Activated CD8-positive, alpha-beta memory T cell treated with anti-CD3 and anti-CD28 coated beads, Interleukin-2, amount 50 U/mL, for 1 hour (primary cell): ENCODE measurements around the gene PLPP4.

Source experiments
- DNase-seq: peaks from one replicate; pipeline ENCODE4 v3.0.0-alpha.2; 2020; ENCODE audit errors: extremely low read depth

The PLPP4 gene

DNA sequence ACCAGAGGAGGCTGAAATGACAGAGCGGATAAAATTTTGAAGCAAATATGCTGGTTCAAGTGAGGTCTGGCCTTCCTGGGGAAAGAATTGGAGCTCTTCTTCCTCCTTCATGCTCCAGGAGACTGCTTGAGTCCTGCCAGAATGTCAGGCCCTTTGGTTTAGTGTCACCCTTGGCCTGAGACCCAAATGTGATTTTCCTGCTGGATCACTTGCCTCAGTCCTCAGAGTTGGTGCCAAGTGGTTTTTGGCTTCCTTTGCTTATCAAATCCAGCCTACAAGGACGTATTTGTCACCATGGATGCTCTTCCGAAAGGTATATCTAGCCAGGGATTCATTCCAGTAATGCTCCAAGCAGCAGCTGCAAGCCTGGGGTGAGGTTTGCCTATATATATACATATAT is 118.4 kb downstream of the PLPP4 start:
- no peak for DNase-seq

DNA sequence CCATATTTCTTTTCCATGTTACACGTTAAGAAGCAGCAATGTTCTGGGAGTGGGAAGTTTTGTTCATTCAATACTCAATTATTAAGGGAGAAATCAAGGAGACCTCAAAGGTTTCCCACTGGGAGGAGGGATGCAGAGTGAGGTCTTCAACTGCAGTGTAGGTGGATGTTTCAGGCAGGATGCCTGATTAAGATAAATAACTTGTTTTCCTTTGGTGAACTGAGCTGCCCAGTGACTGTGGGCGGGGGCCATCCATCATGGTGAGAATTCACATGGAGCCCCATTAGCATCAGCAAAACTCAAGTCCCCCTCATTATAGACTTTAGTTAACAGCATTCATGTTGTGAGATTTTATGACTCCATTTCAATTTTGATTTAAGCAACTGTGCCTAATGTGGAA is 121.1 kb downstream of the PLPP4 start:
- DNase-seq: no peak

DNA sequence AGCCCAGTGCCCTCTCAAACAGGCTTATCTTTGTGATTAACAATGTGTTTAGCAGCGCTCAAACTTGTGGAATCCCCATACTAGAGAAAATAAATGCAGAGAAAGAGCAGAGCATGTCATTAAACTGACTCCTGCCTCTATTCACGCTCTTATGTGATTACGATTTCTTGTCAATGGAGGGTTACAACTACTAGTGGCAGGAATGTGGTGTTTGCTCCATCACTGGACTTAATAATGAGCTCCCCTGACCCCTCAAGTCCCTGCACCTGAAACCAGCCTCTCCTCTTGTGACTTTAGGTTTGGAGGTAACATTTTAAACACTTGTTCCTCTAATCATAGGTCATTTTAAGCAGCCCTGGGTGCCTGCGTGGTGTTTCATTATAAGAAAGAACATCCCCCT is 121.9 kb downstream of the PLPP4 start:
- no peak for DNase-seq

GRCh38 chr10:120580918-120581895 is 124.2 kb downstream of the PLPP4 start:
- DNase-seq: no peak

DNA sequence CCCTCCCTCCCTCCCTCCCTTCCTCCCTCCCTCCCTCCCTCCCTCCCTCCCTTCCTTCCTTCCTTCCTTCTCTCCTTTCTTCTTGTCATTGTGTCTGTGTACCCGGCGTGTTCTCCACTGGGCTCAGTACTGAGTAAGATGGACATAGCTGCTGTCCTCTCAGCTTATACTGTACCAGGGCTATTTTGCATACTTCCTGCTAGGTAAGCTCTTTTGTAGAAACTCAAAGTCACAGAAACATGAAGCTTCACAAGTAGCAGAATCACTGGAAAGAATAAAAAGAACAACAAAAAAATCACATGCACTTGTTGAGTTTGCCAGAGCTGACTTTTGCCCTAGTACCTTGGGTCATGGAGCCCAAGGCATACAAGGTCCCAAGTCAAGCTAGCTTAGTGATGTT is 125.7 kb downstream of the PLPP4 start:
- no peak for DNase-seq

DNA sequence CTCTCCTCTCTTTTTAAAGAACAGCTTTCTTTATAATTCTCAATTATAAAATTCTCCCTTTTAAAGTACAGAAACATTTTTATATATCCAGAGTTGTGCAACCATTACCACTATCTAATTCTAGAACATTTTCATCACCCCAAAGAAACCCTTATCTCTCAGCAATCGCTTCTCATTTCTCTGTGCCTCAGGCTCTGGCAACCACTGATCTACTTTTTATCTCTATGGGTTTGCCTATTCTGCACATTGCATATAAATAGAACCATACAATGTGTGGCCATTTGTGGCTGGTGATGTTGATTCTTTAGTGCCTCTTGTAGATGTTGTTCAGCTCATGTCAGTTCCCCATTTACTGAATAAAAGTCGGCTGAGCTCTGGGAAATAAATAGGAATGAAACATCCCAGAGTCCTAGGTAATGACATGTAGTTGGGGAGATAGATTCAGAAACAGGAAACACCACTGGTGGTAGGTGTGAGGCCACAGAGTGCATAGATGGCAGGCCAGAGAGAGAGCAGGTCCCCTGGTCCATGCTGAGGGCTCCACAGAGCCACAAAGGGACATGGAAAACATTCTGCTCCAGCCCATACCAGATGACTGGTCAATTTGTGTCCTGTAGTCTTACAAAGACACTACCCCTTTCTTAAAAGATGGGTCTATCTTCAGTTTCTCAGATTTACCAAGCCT is 126.5 kb downstream of the PLPP4 start:
- no peak for DNase-seq

GRCh38 chr10:120584786-120585185 is 127.8 kb downstream of the PLPP4 start:
- no peak for DNase-seq

DNA sequence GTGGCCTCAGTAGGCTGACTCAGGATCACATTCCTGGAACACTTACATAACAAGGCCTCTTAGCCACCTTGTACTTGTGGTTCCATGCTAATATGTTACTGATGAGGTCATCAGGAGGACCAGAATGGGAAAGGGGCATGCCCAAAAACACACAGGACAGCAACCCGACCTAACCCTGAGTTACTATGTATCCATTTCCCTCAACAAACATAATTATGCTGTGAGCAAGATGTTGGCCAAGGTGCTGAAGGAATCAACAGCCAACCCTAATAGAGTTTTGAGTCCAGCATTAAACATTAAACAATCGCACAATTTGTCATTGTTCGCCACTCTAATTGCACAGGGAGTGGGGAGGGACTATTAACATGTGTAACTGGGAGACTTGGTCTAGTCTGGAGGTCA is 129.4 kb downstream of the PLPP4 start:
- no peak for DNase-seq

DNA sequence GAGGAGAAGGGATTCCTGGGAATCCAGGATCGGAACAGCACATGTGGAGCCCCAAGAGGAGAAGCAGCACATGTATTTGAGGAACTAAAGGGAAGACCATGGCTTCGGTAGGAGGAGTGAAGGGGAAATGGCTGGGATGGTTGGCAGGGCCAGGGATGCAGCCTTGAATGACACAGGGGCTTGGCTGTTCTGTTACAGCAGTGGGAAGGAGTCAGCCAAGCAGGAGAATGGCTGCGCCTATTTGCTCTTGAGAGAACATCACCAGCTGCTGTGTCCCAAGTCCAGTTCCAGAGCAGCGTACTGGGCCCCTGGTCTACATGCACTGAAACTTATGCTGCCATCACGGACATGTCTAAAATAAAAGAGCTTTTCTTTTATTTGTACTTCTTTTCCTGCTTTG is 130.0 kb downstream of the PLPP4 start:
- DNase-seq: no peak

- DNase-seq: no peak
Observed at GRCh38 chr10:120588311-120588710, 131.3 kb downstream of the PLPP4 start.

- DNase-seq: no peak
Observed at GRCh38 chr10:120593693-120594092, 136.7 kb downstream of the PLPP4 start.

DNA sequence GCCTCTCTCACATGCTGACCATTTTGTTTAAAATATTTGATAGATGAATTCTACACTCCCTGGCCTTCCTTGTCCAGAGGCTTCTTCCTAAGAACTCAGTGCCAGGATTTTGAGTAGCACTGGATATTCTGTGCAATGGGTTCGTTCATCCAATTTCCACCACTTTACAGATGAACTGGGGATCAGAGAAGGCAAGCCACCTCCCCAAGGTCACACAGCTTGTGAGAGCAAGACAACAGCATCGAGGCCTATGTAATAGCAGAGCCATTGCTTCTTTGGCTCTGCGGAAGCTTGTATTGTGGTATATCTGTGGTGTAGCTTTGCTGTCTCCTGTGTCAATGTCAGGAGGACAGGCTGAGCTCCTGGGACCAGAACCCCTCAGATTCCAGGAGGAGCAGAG is 140.9 kb downstream of the PLPP4 start:
- DNase-seq: no peak

DNA sequence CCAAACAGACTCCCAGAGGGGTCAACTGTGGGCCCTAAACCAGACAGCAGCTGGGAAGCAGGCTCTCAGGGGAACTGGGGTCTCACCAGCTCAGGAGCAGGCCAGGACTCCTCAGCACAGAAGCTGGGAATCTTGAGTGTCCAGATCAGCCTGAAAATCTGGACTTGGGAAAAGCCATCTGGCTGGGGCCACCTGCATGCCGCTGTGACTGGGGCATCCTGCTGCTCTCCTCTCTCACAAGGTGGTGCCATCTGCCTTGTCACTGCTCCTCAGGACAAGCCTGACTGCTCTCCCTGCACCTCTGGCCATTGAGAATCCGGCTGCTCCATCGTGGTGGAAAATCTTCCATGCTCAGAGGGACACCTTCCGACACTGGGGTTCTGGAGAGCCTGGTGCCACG is 141.4 kb downstream of the PLPP4 start:
- no peak for DNase-seq

DNA sequence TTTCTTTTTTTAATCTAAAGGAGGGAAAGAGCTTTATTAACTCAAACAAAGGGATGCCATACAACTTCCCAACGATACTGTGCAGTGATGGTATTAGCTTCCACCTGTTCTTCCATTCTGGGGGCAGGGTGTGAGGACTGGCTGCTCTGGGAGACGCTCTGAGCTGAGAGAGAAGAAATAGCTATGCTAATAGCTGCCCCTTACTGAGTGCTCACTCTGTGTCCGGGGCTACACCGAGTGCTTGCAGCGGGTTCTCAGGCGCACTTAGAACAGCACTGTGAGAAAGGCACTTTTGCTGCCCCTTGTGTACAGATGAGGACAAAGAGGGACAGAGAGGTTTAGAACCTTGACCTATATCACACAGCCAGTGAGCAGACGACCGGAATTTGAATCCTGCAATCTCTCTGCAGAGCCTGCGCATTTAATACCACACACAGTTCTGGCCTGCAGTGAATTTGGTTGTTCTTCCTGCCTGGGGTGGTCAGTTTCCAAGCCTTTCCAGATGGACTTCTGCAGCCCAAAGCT is 142.2 kb downstream of the PLPP4 start:
- DNase-seq: no peak

DNA sequence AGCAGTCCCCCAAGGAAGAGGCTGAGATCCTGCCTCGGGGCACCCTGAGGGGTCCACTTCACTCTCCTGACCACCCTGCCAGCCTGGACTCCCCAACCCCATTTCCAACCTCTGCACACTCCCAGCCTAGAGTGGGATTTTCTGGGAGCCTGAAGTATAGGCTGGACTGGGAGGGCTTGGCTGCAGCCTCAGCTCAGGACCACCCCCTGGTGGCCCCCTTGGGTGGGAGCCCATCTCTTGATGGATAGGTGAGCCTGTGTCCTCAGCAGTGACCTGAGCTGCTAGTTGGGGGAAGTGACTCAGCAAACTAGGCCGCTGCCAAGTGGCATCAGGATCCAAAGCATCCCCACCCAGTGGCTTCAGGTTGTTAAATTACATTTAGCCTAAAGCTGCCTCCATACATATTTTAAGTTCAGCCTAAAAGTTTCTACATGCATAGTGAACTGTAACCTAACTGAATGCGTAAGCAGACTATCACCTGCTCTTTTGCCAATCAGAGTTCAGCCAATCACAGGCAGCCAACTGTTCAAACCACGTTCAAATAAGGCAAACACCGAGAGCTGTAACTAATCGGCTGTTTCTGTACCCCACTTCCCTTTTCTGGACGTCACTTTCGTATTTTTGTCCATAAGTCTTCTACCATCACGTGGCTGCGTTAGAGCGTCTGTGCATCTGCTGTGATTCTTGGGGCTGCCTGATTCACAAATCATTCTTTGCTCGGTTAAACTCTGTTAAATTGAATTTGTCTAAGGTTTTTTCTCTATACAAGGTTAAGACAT is 144.0 kb downstream of the PLPP4 start:
- DNase-seq: no peak

DNA sequence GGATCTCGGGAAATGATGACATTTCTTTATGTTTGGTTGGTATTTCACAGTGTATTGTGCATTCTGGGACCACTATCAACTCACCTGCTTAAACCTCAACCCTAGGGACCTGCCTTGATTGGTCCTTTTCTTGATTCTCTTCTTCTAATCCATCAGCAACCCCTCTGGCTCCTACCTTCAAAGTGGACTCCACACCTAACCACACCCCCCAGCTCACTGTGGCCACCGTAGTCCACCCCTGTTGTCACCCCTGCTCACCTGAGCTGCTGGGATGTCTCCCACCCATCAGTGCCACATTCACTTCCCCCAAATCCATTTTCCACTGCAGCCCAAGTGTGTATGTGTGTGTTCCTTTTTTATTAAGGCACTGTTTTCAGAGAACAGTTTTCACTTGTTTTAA is 145.0 kb downstream of the PLPP4 start:
- no peak for DNase-seq

DNA sequence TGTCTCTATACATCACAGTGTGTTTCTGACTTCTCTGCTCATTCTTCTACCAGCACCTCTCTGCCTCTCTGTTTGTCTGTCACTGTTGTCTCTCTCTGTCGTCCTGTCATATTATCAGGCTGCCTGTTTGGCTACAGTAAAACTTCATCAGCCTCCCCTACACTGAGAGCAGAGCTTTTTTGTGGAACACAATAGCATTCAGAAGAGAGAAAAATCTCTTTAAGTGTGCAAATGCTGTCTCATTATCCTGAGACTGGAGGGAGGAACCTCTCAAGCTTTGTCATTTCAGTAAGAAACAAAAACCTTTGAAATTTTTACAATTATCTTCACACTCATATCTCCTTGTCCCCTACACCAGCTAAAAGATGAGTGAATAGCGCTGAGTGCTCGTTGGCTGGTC is 148.4 kb downstream of the PLPP4 start:
- no peak for DNase-seq

GRCh38 chr10:120606051-120606764 is 149.2 kb downstream of the PLPP4 start:
- no peak for DNase-seq

GRCh38 chr10:120607016-120607709 is 150.1 kb downstream of the PLPP4 start:
- DNase-seq: no peak

DNA sequence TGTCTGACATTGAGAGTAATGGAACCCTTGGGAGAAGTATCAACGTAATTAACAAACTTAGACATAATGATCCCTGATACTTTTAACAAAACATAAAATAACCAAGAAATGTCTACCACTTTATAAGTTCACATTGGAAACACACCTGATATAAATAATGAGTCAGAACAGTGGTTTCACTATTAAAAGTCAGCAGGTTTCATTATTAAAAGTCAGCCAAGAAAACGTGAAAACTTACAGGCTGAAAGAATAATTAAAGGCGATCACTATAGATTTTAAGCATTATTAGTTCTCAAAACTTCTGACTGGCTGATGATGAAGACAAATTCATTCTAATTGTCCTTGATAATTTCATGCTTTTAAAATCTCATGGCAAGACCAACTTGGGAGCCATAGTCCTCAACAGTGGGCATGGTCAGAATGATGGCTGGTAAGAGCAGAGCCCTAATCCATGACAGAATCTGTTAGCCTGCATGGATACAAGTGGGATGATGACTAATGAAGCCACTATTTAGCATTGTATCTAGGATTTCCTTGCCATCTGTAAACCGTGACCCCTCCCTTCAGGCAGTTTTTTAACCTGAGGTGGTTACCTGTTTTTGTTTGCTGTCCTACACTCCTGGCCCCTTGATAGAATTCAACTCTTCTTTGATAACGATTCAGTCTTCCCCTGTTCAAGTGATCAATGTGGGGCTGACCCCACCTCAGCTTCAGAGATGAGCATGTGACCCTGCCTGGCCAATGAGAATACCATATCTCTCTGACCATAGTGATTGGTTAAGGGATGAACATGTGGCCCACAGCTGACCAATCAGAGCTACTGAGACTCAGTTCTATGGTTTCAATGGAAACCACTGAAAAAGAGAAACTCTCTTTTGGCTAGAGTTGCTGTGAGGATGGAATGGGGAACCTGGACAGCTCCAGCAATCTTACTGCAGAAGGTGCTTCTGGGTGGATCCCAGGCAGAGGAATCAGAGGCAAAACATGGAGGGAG is 151.0 kb downstream of the PLPP4 start:
- DNase-seq: no peak
